HepG2 (cell line): ENCODE measurements around the gene SMARCB1. TPM values are rescaled to one million over a fixed set of nuclear protein-coding genes. Genes with fewer than 3 reads are reported as not detected.

Experiments used
- ATF1 ChIP-seq: IDR thresholded peaks from 2 replicates; pipeline ENCODE4 v1.6.1; 2016; ENCODE audit warnings: mild to moderate bottlenecking, control low read depth
- CREM ChIP-seq, 2 experiments: sonication (generic) in 1 of 2; formaldehyde crosslinking in 1 of 2; IDR thresholded peaks; 2 replicates each; pipeline versions ENCODE4 v1.4.0 to v1.6.1; 2016 to 2020; ENCODE audit warnings: antibody characterized with exemption in 1 of 2, mild to moderate bottlenecking in 1 of 2, missing genetic modification reagents in 1 of 2
- EP300 ChIP-seq, 3 experiments: sonication (generic) in 1 of 3; formaldehyde crosslinking in 1 of 3; IDR thresholded peaks; 2 replicates each; pipeline versions ENCODE4 v1.5.1 to v1.6.1; 2011 to 2020; ENCODE audit warnings: low read depth in 2 of 3, low read length in 2 of 3, borderline replicate concordance in 1 of 3, improper control_type of control experiment in 1 of 3, mild to moderate bottlenecking in 1 of 3, missing genetic modification reagents in 1 of 3, moderate library complexity in 1 of 3
- HHEX ChIP-seq: IDR thresholded peaks from 2 replicates; pipeline ENCODE4 v1.6.1; 2016; ENCODE audit warnings: control low read depth
- KLF6 ChIP-seq: IDR thresholded peaks from 2 replicates; pipeline ENCODE4 v1.8.0; 2016; ENCODE audit warnings: missing biosample characterization, missing genetic modification reagents
- MTF1 ChIP-seq: sonication (generic); formaldehyde crosslinking; IDR thresholded peaks from 2 replicates; pipeline ENCODE4 v1.5.0; 2020; ENCODE audit warnings: missing genetic modification reagents
- MYPOP ChIP-seq: sonication (generic); formaldehyde crosslinking; IDR thresholded peaks from 2 replicates; pipeline ENCODE4 v1.8.1; 2023; ENCODE audit warnings: mild to moderate bottlenecking, moderate library complexity, missing genetic modification reagents
- SIN3B ChIP-seq: fragments of 150-350 bp; IDR thresholded peaks from 2 replicates; pipeline ENCODE4 v1.6.1; 2014; ENCODE audit warnings: low read length
- SOX13 ChIP-seq, 3 experiments: fragments of 450-650 bp in 1 of 3; sonication (generic) in 1 of 3; formaldehyde crosslinking in 1 of 3; IDR thresholded peaks in 2 of 3; conservative IDR thresholded peaks in 1 of 3; 2 replicates each; pipeline versions ENCODE4 v1.5.0 to v1.6.1; 2016 to 2020; ENCODE audit warnings: antibody characterized with exemption in 1 of 3, mild to moderate bottlenecking in 1 of 3, missing compliant biosample characterization in 1 of 3, missing genetic modification reagents in 1 of 3, moderate library complexity in 1 of 3
- ZBTB42 ChIP-seq: sonication (generic); formaldehyde crosslinking; IDR thresholded peaks from 2 replicates; pipeline ENCODE4 v1.5.0; 2020; ENCODE audit warnings: mild to moderate bottlenecking, missing genetic modification reagents
- ZBTB46 ChIP-seq: sonication (generic); formaldehyde crosslinking; IDR thresholded peaks from 2 replicates; pipeline ENCODE4 v1.4.0; 2020; ENCODE audit warnings: mild to moderate bottlenecking, missing genetic modification reagents, borderline replicate concordance
- ZC3H4 ChIP-seq: sonication (generic); formaldehyde crosslinking; IDR thresholded peaks from 2 replicates; pipeline ENCODE4 v1.4.0; 2020; ENCODE audit warnings: missing genetic modification reagents, borderline replicate concordance
- ZKSCAN8 ChIP-seq: IDR thresholded peaks from 2 replicates; pipeline ENCODE4 v1.6.1; 2016; ENCODE audit warnings: borderline replicate concordance, missing genetic modification reagents, missing compliant biosample characterization
- ZMAT3 ChIP-seq: sonication (generic); formaldehyde crosslinking; conservative IDR thresholded peaks from 2 replicates; pipeline ENCODE4 v1.7.0; 2021; ENCODE audit warnings: missing genetic modification reagents
- ZNF160 ChIP-seq: sonication (generic); formaldehyde crosslinking; IDR thresholded peaks from 2 replicates; pipeline ENCODE4 v1.8.0; 2022; ENCODE audit warnings: mild to moderate bottlenecking, inconsistent platforms, missing genetic modification reagents
- ZNF350 ChIP-seq: sonication (generic); formaldehyde crosslinking; IDR thresholded peaks from 2 replicates; pipeline ENCODE4 v1.4.0; 2020; ENCODE audit warnings: mild to moderate bottlenecking, low read depth, missing genetic modification reagents, borderline replicate concordance
- ZNF552 ChIP-seq: sonication (generic); formaldehyde crosslinking; IDR thresholded peaks from 2 replicates; pipeline ENCODE4 v1.9.0; 2022; ENCODE audit warnings: missing genetic modification reagents, mild to moderate bottlenecking, borderline replicate concordance
- ZNF782 ChIP-seq: sonication (generic); formaldehyde crosslinking; IDR thresholded peaks from 2 replicates; pipeline ENCODE4 v1.4.0; 2020; ENCODE audit warnings: missing genetic modification reagents, mild to moderate bottlenecking, borderline replicate concordance
- ZSCAN22 ChIP-seq: sonication (generic); formaldehyde crosslinking; IDR thresholded peaks from 2 replicates; pipeline ENCODE4 v1.4.0; 2020; ENCODE audit warnings: mild to moderate bottlenecking, missing genetic modification reagents
- polyA plus RNA-seq, 8 experiments: library from polyadenylated mRNA; depleted of rRNA in 3 of 8; stranded (reverse) in 7 of 8; unstranded in 1 of 8; fragments of >200 nt; fragmentation: Illumina TruSeq in 4 of 8; extraction: Trizol in 4 of 8; gene quantifications; 2 replicates each; pipeline versions ENCODE4 v1.2.1 to v1.2.3, GENCODE V29; 2011 to 2016; ENCODE audit warnings: low read depth in 4 of 8, missing spikeins in 1 of 8, mixed read lengths in 1 of 8; ENCODE audit not compliant: insufficient read depth in 1 of 8
- total RNA-seq, 5 experiments: library from RNA; depleted of rRNA; stranded (reverse); fragments of >200 nt; fragmentation: Illumina TruSeq; extraction: Trizol; gene quantifications; 2 replicates each; pipeline ENCODE4 v1.2.3, GENCODE V29; 2016; ENCODE audit warnings: low read depth in 1 of 5
- TF ChIP-seq, protein P1 (sequence below): sonication (generic); formaldehyde crosslinking; IDR thresholded peaks from 2 replicates; pipeline ENCODE4 v1.5.0; 2020; ENCODE audit warnings: mild to moderate bottlenecking, missing genetic modification reagents
- TF ChIP-seq, protein P2 (sequence below), 2 experiments: fragments of 450-650 bp in 1 of 2; sonication (generic) in 1 of 2; formaldehyde crosslinking; IDR thresholded peaks; 2 replicates each; pipeline versions ENCODE4 v1.5.0 to v1.8.0; 2020 to 2022; ENCODE audit warnings: mild to moderate bottlenecking in 1 of 2, missing genetic modification reagents in 1 of 2

The SMARCB1 gene
- total and polyA plus RNA-seq, 2 of the 13 experiments (the other 11 are each of a cell fraction or from before 2014, with no cell fraction given) = 74.0 to 166 TPM

DNA sequence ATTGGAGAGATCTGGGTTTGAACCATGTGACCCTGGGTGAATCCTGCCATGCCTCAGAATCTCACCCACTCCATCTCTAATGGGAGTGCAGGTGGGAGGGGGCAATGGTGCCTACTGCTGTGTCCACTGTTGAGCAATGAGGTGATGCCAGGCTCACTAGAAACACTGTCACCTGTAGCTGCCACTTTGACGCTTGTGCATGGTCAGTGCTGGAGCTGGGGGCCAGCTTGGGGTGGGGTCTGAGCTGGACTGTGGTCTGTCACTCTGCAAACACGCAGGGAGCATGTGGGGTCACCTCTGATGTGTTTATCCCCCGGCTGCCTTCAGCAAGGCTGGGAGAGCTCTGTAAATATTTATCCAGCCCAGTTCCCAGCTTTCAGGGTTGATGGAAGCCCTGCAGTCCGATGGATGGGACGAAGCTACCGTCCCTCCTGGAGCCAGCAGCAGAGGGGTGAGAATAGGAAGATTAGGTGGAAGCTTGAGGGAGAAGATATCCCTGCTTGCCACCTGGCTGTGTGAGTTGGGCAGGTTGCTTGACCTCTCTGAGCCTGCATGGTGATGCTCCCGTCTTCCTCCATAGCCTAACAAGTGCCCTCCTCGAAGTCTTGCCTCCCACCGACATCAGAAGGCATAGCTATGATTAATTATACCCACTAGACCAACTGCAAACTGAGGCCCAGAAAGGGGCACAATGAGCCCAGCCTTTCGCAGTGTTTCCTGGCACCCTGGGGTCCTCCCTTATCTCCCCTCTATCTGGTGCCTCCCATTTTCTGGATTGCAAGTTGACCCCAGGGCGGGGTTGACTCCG, 12.4 kb upstream of the SMARCB1 start (continued):
- TF ChIP-seq, protein P1, sequence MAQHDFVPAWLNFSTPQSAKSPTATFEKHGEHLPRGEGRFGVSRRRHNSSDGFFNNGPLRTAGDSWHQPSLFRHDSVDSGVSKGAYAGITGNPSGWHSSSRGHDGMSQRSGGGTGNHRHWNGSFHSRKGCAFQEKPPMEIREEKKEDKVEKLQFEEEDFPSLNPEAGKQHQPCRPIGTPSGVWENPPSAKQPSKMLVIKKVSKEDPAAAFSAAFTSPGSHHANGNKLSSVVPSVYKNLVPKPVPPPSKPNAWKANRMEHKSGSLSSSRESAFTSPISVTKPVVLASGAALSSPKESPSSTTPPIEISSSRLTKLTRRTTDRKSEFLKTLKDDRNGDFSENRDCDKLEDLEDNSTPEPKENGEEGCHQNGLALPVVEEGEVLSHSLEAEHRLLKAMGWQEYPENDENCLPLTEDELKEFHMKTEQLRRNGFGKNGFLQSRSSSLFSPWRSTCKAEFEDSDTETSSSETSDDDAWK (CRISPR knock-in tag) = no peak
- TF ChIP-seq MYPOP (CRISPR knock-in tag) (no peak), ZMAT3 (CRISPR knock-in tag) (no peak), ZNF160 (CRISPR knock-in tag) (0 out of 2 replicates have a peak, but pooled peaks have one; percentile 26), SOX13 (IDR thresholded peaks at IDR 0.05) (peak; percentile 32; the same call in 1 of the 2 replicates), SOX13 (CRISPR knock-in tag; conservative IDR thresholded peaks at IDR 0.05 in 1 of 2, IDR thresholded peaks at IDR 0.05 in 1 of 2) (peak in 1 of 2 experiments; percentile 81; a peak in 2 of 4 replicates), ZC3H4 (CRISPR knock-in tag) (no peak), MTF1 (no peak), ZNF552 (CRISPR knock-in tag) (no peak), ZNF350 (CRISPR knock-in tag) (peak; percentile 82), ZBTB46 (CRISPR knock-in tag) (peak; percentile 75), ATF1 (CRISPR knock-in tag) (no peak), ZNF782 (peak; percentile 33; the same call in 1 of the 2 replicates), KLF6 (CRISPR knock-in tag) (0 out of 2 replicates have a peak, but pooled peaks have one; percentile 62), HHEX (CRISPR knock-in tag) (peak; percentile 72; the same call in 1 of the 2 replicates), ZBTB42 (CRISPR knock-in tag) (no peak), ZSCAN22 (CRISPR knock-in tag) (no peak), SIN3B (no peak), ZKSCAN8 (CRISPR knock-in tag) (peak; percentile 70; the same call in 1 of the 2 replicates), EP300 (IDR thresholded peaks at IDR 0.05; ENCODE audit: low read depth in 2 of 2, low read length in 2 of 2) (peak; percentile 64 to 91; a peak in 3 of 4 replicates), EP300 (CRISPR knock-in tag; IDR thresholded peaks at IDR 0.05; ENCODE audit: borderline replicate concordance) (peak; percentile 69; the same call in 1 of the 2 replicates), CREM (IDR thresholded peaks at IDR 0.05) (peak; percentile 82), CREM (CRISPR knock-in tag; IDR thresholded peaks at IDR 0.05) (no peak)
- TF ChIP-seq, protein P2, sequence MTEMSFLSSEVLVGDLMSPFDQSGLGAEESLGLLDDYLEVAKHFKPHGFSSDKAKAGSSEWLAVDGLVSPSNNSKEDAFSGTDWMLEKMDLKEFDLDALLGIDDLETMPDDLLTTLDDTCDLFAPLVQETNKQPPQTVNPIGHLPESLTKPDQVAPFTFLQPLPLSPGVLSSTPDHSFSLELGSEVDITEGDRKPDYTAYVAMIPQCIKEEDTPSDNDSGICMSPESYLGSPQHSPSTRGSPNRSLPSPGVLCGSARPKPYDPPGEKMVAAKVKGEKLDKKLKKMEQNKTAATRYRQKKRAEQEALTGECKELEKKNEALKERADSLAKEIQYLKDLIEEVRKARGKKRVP (CRISPR knock-in tag; IDR thresholded peaks at IDR 0.05) = peak in 1 of 2 experiments; percentile 76; a peak in 2 of 4 replicates
